Occipital lobe (tissue), 2 donors: ENCODE data around the gene CDH8. TPM values are rescaled to one million over a fixed set of nuclear protein-coding genes. Genes with fewer than 3 reads are reported as not detected.
"Not testable (repeated sequence)": the region's sequence is repeated elsewhere in the genome, so short reads cannot be mapped to it uniquely, and the experiment has no call there.

Experiments used
- DNase-seq: peaks from one replicate; lab custom pipeline; 2025; lab: John Stamatoyannopoulos, UW
- total RNA-seq: library from RNA; depleted of rRNA; stranded (reverse); fragments of >200 nt; gene quantifications from one replicate; pipeline ENCODE4 v1.2.3, GENCODE V29; 2014

Gene CDH8
- total RNA-seq, 1 donor from 2014 or later, result 53.7 TPM

- DNase-seq, result no peak
Observed at GRCh38 chr16:61936522-61936921, 99.7 kb downstream of the CDH8 start.

- no peak for DNase-seq
Observed at GRCh38 chr16:61934601-61935000, 101.6 kb downstream of the CDH8 start.

GRCh38 chr16:61929776-61930175 is 106.5 kb downstream of the CDH8 start:
- DNase-seq, result no peak

- no peak for DNase-seq
Observed at GRCh38 chr16:61926766-61927165, 109.5 kb downstream of the CDH8 start.

- DNase-seq, result no peak
Observed at GRCh38 chr16:61923629-61924028, 112.6 kb downstream of the CDH8 start.

GRCh38 chr16:61921373-61921772 is 114.9 kb downstream of the CDH8 start:
- no peak for DNase-seq

- not testable (repeated sequence) for DNase-seq
Observed at GRCh38 chr16:61917865-61918826, 118.1 kb downstream of the CDH8 start.

- DNase-seq, result no peak
Observed at GRCh38 chr16:61915569-61915968, 120.7 kb downstream of the CDH8 start.

- DNase-seq, result no peak
Observed at GRCh38 chr16:61909074-61909473, 127.2 kb downstream of the CDH8 start.

GRCh38 chr16:61908426-61908825 is 127.8 kb downstream of the CDH8 start:
- no peak for DNase-seq

GRCh38 chr16:61901689-61902088 is 134.5 kb downstream of the CDH8 start:
- no peak for DNase-seq

- DNase-seq, result no peak
Observed at GRCh38 chr16:61900482-61900881, 135.8 kb downstream of the CDH8 start.

GRCh38 chr16:61897657-61898056 is 138.6 kb downstream of the CDH8 start:
- no peak for DNase-seq

- no peak for DNase-seq
Observed at GRCh38 chr16:61892531-61892930, 143.7 kb downstream of the CDH8 start.

- no peak for DNase-seq
Observed at GRCh38 chr16:61891460-61891859, 144.8 kb downstream of the CDH8 start.

- DNase-seq, result no peak
Observed at GRCh38 chr16:61890386-61890785, 145.9 kb downstream of the CDH8 start.

- DNase-seq, result no peak
Observed at GRCh38 chr16:61887903-61888302, 148.3 kb downstream of the CDH8 start.

GRCh38 chr16:61885343-61885742 is 150.9 kb downstream of the CDH8 start:
- DNase-seq, result no peak

GRCh38 chr16:61879306-61879705 is 156.9 kb downstream of the CDH8 start:
- no peak for DNase-seq

GRCh38 chr16:61877436-61877835 is 158.8 kb downstream of the CDH8 start:
- no peak for DNase-seq

- no peak for DNase-seq
Observed at GRCh38 chr16:61872778-61873119, 163.5 kb downstream of the CDH8 start.

- no peak for DNase-seq
Observed at GRCh38 chr16:61871837-61872777, 164.1 kb downstream of the CDH8 start.
